H54 (cell line): ENCODE measurements around the gene ROR2.

Source experiments
- DNase-seq: peaks from one replicate; pipeline ENCODE4 v3.0.0; 2011; ENCODE audit warnings: low spot score, mixed read lengths; ENCODE audit not compliant: insufficient read length
- FAIRE-seq: peaks from 3 replicates; lab custom pipeline; 2011; peaks lifted over from hg19 to GRCh38; lab: Jason Lieb, UNC
- POLR2A ChIP-seq: IDR thresholded peaks from 2 replicates; pipeline ENCODE4 v1.6.1; 2011; ENCODE audit warnings: low read depth, mild to moderate bottlenecking, low read length

Gene ROR2

GRCh38 chr9:91898451-91899218 lies 51.4 kb downstream of the ROR2 start:
- no peak for FAIRE-seq
- no peak for DNase-seq

GRCh38 chr9:91897201-91897600 lies 52.8 kb downstream of the ROR2 start:
- FAIRE-seq (no peak), DNase-seq (no peak)
- TF ChIP-seq POLR2A = no peak

More at GRCh38 chr9:91898451-91899218, 51.4 kb downstream of the ROR2 start:
- TF ChIP-seq POLR2A = no peak

GRCh38 chr9:91896513-91897121 lies 53.4 kb downstream of the ROR2 start:
- DNase-seq = no peak
- FAIRE-seq = no peak

GRCh38 chr9:91896097-91896496 lies 53.9 kb downstream of the ROR2 start:
- FAIRE-seq = no peak
- no peak for TF ChIP-seq POLR2A
- DNase-seq = no peak

More at GRCh38 chr9:91896513-91897121, 53.4 kb downstream of the ROR2 start:
- TF ChIP-seq POLR2A = no peak

- DNase-seq (no peak), FAIRE-seq (no peak)
- TF ChIP-seq POLR2A = no peak
Observed at GRCh38 chr9:91894536-91894935, 55.5 kb downstream of the ROR2 start.

- DNase-seq = no peak
- no peak for TF ChIP-seq POLR2A
- no peak for FAIRE-seq
Observed at GRCh38 chr9:91894023-91894422, 56.0 kb downstream of the ROR2 start.

- TF ChIP-seq POLR2A = no peak
- no peak for DNase-seq
- FAIRE-seq = no peak
Observed at GRCh38 chr9:91891915-91892314, 58.1 kb downstream of the ROR2 start.

GRCh38 chr9:91890662-91891061 lies 59.4 kb downstream of the ROR2 start:
- no peak for TF ChIP-seq POLR2A
- no peak for FAIRE-seq

GRCh38 chr9:91889161-91889911 lies 60.7 kb downstream of the ROR2 start:
- TF ChIP-seq POLR2A = no peak
- no peak for FAIRE-seq
- DNase-seq = no peak

More at GRCh38 chr9:91890662-91891061, 59.4 kb downstream of the ROR2 start:
- no peak for DNase-seq

- no peak for FAIRE-seq
- no peak for DNase-seq
- no peak for TF ChIP-seq POLR2A
Observed at GRCh38 chr9:91886414-91887076, 63.5 kb downstream of the ROR2 start.

GRCh38 chr9:91885746-91886413 lies 64.1 kb downstream of the ROR2 start:
- FAIRE-seq (no peak), DNase-seq (no peak)
- no peak for TF ChIP-seq POLR2A

- TF ChIP-seq POLR2A = no peak
- DNase-seq = no peak
- FAIRE-seq = no peak
Observed at GRCh38 chr9:91884696-91885687, 65.0 kb downstream of the ROR2 start.
